ENCODE data around the gene TMC7. TPM values are rescaled to one million over a fixed set of nuclear protein-coding genes. Genes with fewer than 3 reads are reported as not detected.

The TMC7 gene
- total and polyA plus RNA-seq, 8 donors = 3.0 to 9.7 (median 3.8) TPM

DNA sequence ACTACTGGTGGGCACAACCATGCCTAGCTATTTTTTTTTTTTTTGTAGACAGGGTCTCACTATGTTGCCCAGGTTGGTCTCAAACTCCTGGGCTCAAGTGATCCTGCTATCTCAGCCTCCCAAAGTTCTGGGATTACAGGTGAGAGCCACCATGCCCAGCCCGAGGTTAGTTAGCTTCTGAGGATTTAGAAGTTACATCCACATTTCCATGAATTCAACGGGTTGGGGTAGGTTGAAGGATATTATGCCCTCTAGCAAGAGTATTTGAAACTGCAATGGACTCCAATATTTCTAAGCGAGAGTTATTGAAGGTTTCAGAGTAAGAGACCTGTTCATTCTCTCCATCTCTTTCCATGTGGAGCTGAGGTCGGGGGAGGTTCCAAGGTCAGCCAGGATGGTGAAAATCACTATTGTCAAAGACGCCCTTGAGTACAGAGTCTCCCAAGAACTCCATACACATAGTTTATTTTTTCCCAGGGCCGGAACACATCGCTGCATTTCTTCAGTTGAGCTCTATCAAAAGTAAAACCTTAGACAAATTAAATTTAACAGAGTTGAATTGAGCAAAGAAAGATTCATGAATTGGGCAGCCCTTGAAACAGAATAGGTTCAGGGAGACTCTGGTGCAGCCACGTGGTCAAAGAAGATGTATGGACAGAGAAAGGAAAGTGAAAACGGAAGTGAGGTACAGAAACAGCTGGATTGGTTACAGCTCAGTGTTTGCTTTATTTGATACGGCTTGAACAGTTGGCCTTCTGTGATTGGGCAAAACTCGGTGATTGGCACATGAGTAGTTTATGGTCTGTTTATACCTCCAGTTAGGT, 111.0 kb downstream of the TMC7 start:
- no peaks in the 10 kb centered on the region for H3K9me3 ChIP-seq
- no peaks in the 10 kb centered on the region for H3K27me3 ChIP-seq
- intact Hi-C loops (cut with DNase I) = no loop called here
- TF ChIP-seq, protein P1, sequence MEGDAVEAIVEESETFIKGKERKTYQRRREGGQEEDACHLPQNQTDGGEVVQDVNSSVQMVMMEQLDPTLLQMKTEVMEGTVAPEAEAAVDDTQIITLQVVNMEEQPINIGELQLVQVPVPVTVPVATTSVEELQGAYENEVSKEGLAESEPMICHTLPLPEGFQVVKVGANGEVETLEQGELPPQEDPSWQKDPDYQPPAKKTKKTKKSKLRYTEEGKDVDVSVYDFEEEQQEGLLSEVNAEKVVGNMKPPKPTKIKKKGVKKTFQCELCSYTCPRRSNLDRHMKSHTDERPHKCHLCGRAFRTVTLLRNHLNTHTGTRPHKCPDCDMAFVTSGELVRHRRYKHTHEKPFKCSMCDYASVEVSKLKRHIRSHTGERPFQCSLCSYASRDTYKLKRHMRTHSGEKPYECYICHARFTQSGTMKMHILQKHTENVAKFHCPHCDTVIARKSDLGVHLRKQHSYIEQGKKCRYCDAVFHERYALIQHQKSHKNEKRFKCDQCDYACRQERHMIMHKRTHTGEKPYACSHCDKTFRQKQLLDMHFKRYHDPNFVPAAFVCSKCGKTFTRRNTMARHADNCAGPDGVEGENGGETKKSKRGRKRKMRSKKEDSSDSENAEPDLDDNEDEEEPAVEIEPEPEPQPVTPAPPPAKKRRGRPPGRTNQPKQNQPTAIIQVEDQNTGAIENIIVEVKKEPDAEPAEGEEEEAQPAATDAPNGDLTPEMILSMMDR (IDR thresholded peaks at IDR 0.05) = no peak
- H3K4me1 ChIP-seq = peaks cover 0 to 11% of the 10 kb centered on the region in 2 donors
- DNase-seq = no peak
- no peak for ATAC-seq
- H3K27ac ChIP-seq = no peak overlapping the region
- no peak overlapping the region for H3K4me3 ChIP-seq
- H3K36me3 ChIP-seq = no peaks in the 10 kb centered on the region

DNA sequence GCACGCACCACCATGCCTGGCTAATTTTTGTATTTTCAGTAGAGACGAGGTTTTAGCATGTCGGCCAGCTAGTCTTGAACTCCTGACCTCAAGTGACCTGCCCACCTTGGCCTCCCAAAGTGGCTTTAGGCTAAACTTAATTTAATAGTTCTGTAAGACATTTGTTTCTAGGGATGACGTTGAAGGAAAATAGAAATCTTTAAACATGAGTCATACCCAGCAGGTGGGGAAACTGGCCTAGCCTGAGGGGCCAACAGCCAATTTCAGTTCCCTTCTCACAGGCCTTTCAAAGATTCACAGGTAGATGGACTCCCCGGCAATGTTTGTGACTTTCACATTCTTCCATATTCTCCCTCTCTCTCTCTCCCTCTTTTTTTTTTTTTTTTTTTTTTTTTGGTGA, 111.9 kb downstream of the TMC7 start:
- intact Hi-C loops (cut with DNase I) = no loop called here
- Histone ChIP-seq H3K4me3 (no peak overlapping the region), H3K4me1 (peaks cover 0 to 11% of the 10 kb centered on the region in 2 donors), H3K27ac (no peak overlapping the region), H3K36me3 (no peaks in the 10 kb centered on the region), H3K9me3 (no peaks in the 10 kb centered on the region), H3K27me3 (no peaks in the 10 kb centered on the region)
- no peak for DNase-seq
- TF ChIP-seq, protein P1 (IDR thresholded peaks at IDR 0.05) = no peak
- no peak for ATAC-seq

DNA sequence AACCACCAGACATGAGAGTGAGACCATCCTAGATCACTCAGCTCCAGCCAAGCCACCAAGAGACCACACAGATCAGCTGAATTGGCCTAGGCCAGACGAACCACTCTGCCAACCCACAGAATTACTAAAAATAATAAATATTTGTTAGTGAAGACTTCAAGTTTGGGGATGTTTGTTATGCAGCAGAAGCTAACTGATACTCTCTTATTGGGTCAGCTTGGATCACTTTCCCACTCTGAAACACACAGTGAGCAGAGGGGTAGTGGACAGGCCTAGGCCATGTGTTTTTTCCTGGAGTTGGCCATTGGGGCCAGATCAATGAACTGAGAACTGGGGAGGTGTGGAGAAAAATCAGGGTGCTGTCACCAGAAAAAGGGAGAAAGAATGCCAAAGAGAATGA, 114.4 kb downstream of the TMC7 start:
- Histone ChIP-seq H3K9me3 (no peaks in the 10 kb centered on the region), H3K36me3 (no peaks in the 10 kb centered on the region), H3K4me3 (no peak overlapping the region), H3K27ac (no peak overlapping the region), H3K27me3 (no peaks in the 10 kb centered on the region), H3K4me1 (peaks cover 0 to 4% of the 10 kb centered on the region in 2 donors)
- DNase-seq (no peak), ATAC-seq (no peak)
- TF ChIP-seq, protein P1 (IDR thresholded peaks at IDR 0.05) = no peak
- intact Hi-C loops (cut with DNase I) = no loop called here

DNA sequence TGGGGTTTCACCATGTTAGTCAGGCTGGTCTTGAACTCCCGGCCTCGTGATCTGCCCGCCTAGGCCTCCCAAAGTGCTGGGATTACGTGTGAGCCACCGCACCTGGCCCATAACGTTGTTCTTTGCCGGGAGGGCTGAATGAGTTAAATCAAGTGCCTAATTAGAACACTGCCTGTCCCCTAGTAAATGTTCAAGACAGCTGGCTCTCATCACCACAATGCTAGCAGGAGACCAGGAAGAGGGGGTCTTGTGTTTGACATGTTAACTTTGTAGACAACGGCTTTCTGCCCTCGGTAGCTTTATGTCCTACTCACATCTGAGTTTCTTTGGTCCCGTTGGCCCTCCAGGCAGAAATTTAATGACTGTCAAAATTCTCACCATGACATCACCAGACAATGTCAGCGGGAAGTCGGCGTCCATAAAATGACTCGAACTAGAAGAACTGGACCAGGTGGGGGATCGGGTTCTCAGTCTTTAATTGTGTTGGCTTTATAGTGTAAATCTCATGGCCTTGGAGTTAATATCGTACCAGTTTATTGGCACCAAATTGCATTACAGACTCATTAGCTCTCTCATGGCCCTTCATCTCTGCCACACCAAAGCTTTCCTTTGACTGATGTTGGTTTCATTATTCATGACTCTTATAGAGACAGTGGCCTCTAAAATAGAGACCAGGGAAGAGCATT, 118.6 kb downstream of the TMC7 start:
- H3K9me3 ChIP-seq = no peaks in the 10 kb centered on the region
- H3K27me3 ChIP-seq = no peaks in the 10 kb centered on the region
- no peak overlapping the region for H3K4me3 ChIP-seq
- intact Hi-C loops (cut with DNase I) = no loop called here
- TF ChIP-seq, protein P1 (IDR thresholded peaks at IDR 0.05) = no peak
- ATAC-seq (no peak), DNase-seq (no peak)
- H3K27ac ChIP-seq = no peak overlapping the region
- H3K4me1 ChIP-seq = peaks cover 8 to 9% of the 10 kb centered on the region in 2 donors
- no peaks in the 10 kb centered on the region for H3K36me3 ChIP-seq

DNA sequence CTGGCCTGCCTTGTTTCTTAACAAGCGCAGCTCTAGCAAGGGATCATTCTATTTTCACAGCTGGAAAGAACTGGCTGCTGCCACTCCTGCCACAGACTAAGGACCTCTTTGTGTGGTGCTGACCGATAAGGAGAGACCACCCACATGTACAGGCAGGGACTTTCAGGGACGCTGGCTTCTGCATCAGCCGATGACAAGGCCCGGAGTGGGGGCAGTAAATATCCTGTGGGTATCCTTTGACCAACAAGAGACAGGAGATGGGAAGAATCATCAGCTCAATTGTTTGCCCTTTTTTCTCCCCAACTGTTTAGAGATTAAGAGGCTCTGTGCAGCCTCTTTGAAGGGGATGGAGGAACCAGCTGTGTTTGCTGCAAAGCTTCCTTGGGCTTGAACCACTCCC, 120.9 kb downstream of the TMC7 start:
- H3K27me3 ChIP-seq = no peaks in the 10 kb centered on the region
- intact Hi-C loops (cut with DNase I) = no loop called here
- TF ChIP-seq, protein P1 (IDR thresholded peaks at IDR 0.05) = no peak
- DNase-seq (no peak), ATAC-seq (no peak)
- H3K4me3 ChIP-seq = no peak overlapping the region
- H3K4me1 ChIP-seq = peaks cover 15 to 17% of the 10 kb centered on the region in 2 donors
- H3K27ac ChIP-seq = no peak overlapping the region
- no peaks in the 10 kb centered on the region for H3K36me3 ChIP-seq
- no peaks in the 10 kb centered on the region for H3K9me3 ChIP-seq

Data from left lung (tissue), 10 donors.